GM11168 (cell line): ENCODE data around the gene MTMR3.

ENCODE experiments used
- in situ Hi-C: fragments of 300-500 bp; cut with MboI; formaldehyde crosslinking; loops from one replicate; pipeline ENCODE4 v1.12.0; 2022; ENCODE audit warnings: low sequenced_read_pairs; ENCODE audit not compliant: unreplicated experiment

MTMR3 gene

DNA sequence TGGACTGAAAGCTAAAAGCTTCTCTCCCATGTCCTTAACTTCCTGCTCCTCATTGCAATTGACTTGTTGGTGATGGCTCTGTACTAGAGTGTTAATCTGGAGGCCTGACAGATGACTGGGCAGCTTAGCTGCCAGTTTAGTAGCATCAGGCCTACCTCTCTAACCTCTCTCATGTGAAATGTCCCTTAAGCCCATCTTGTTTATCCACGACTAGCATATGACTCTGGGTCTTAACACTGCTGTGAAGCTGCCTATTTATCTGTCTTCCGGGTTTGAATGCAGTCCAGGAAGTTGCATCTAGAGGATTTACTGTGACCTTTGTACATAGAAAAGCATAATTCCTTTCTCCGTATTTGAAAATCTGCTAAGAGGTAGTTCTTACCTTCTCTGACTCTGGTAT lies 112.0 kb downstream of the MTMR3 start:
- in situ Hi-C loops, result no loop called here

DNA sequence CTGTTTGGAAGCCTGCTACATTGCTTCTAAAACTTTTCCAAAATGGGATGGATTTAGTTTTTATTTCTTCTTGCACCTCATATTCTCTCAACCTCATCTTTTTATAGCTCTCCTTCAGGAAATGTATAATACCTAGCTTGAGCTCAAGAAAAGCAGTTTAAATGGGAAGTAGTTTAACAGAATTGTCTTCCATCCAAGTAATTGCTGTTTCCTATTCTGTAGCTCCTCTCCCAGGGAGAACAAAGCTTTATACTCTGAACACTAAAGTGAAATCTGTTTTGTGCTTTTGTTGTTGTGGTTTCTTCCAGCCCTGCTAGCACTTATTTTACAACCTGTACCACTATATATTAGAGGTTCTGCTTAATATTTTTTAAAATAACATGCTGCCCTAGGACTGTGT lies 114.1 kb downstream of the MTMR3 start:
- in situ Hi-C loops, result no loop called here

DNA sequence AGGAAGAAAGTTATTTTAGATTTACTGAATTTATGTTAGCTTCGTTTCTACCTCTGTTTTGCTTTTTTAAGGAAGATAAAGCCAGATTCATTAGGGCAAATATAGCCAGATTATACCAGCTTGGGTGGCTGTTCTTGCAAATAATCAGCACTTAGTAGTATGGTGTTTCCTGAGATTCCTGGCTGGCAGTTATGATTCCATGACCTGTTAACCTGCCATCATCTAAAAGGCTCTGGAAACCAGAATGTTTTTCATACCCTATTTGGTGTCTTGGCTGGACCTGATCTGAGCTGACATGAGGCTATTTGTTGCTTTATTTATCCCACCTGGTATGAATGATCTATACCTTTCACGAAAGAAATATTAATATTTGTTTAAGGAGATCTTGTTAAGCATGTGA lies 114.5 kb downstream of the MTMR3 start:
- in situ Hi-C loops, result no loop called here

DNA sequence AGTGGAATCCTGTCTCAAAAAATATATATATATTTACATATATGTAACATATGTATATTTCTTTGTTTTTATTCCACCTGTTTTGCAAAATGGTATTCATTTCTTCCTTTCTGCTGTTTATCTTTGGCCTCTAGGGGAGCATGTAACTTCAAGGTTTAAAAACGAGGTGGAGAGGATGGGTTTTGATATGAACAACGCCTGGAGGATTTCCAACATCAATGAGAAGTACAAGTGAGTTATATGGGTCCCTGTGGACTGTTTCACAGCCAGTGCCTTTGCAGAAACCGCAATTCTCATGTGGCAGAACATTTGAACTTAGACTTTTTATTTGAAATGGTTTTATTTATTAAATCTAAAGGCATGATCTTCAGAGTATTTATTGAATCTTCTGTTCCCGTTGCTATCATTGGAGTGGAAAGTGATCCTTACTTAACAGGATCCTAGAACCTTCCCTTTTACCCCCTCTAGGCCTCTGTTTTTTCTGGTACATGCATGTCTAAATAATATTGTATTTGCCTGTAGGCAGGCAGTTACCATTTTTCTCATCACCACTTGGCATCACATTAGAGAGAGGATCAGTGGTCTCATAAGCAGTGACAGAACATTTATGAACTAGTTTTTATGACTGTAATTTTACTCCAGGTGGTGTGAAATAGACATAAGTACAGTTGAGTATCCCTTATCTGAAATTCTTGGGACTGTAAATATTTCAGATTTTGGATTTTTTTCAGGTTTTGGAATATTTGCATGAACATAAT lies 115.8 kb downstream of the MTMR3 start:
- in situ Hi-C loops, result no loop called here

GRCh38 chr22:30000566-30000965 lies 117.6 kb downstream of the MTMR3 start:
- in situ Hi-C loops, result no loop called here

GRCh38 chr22:30001459-30001858 lies 118.5 kb downstream of the MTMR3 start:
- in situ Hi-C loops, result no loop called here

- in situ Hi-C loops, result no loop called here
These were observed 120.0 kb downstream of the MTMR3 start for GRCh38 chr22:30002861-30003486.

GRCh38 chr22:30004101-30004500 lies 121.1 kb downstream of the MTMR3 start:
- in situ Hi-C loops, result no loop called here

DNA sequence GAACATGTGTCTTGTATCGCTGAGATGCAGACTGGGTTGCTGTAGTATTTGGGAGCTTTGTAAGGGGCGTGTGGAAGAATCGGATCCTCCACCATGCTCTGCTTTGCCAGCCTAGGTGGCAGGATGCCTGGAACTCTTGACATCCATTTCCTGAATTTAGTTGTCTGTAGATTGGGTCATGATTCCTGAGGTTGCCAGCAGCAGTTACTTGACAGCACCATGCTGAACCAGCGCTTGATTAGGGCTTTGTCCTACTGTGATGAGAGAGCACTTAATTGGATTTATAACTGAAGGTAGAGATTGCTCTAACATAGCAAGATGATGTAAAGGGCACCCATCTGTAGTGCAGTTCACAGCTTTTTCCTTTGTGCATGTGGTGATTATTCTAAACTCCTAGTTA lies 121.7 kb downstream of the MTMR3 start:
- in situ Hi-C loops, result no loop called here

DNA sequence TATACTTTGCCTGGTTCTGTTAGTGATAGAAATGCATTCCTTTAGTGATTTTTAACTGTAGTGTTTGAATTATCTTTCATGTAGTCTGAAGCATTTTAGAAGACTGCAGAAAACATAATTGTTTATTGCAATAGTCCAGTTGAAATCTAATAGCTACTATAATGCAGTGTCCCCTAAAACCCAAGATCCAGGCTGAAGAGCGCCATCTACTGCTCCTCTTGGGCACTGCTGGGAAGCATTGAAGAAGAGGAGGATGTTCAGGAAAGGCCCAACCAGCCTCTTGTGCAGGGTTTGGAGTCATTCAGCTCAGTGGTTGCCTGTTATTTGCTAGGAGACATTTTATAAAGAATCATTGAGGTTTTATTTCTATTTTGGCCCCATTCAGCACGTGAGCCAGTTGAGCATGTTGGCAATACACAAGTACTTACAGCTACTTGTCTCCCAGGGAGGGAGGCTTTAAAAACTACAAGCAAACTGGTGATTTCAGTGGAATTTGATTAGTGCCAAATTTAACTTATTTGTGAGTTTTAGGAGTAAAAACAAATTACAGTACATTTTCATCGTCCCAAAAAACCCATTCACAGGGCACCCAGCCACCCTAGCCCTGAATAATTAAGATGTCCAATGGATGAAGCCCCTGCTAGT lies 122.4 kb downstream of the MTMR3 start:
- in situ Hi-C loops, result no loop called here

DNA sequence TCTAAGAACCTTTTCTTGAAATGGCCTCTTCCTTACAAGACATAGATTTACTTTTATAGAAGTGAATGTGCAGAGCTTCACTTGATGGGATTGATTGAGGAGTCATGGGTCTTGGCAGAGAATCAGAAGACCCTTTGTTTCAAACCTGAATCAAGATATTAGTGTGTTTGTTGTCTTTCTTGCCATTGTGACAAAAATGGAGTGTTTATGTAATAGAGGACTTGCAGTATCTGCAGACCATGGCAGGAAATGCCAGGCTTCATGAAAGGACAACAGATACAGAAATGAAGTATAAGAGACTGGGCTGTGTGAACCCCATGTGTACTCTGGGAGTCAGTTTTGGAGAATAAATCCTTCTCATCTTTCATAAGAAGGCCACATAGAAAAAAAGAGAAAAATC lies 124.4 kb downstream of the MTMR3 start:
- in situ Hi-C loops, result no loop called here

- in situ Hi-C loops, result no loop called here
These were observed 125.4 kb downstream of the MTMR3 start for GRCh38 chr22:30008401-30008800.

- in situ Hi-C loops, result no loop called here
These were observed 126.5 kb downstream of the MTMR3 start for GRCh38 chr22:30009478-30009877.

GRCh38 chr22:30010789-30011405 lies 127.9 kb downstream of the MTMR3 start:
- in situ Hi-C loops, result no loop called here

GRCh38 chr22:30013201-30013600 lies 130.2 kb downstream of the MTMR3 start:
- in situ Hi-C loops, result no loop called here

- in situ Hi-C loops, result no loop called here
These were observed 131.3 kb downstream of the MTMR3 start for GRCh38 chr22:30014244-30014643.

GRCh38 chr22:30015229-30015797 lies 132.3 kb downstream of the MTMR3 start:
- in situ Hi-C loops, result no loop called here

- in situ Hi-C loops, result no loop called here
These were observed 132.9 kb downstream of the MTMR3 start for GRCh38 chr22:30015846-30016245.

- in situ Hi-C loops, result no loop called here
These were observed 133.6 kb downstream of the MTMR3 start for GRCh38 chr22:30016596-30016995.

GRCh38 chr22:30017375-30018223 lies 134.6 kb downstream of the MTMR3 start:
- in situ Hi-C loops, result no loop called here
